Measurements from ENCODE around the gene PRSS57. TPM values are rescaled to one million over a fixed set of nuclear protein-coding genes. Genes with fewer than 3 reads are reported as not detected.

PRSS57 gene
- total and polyA plus RNA-seq, 2 experiments from 2014 or later = not detected

DNA sequence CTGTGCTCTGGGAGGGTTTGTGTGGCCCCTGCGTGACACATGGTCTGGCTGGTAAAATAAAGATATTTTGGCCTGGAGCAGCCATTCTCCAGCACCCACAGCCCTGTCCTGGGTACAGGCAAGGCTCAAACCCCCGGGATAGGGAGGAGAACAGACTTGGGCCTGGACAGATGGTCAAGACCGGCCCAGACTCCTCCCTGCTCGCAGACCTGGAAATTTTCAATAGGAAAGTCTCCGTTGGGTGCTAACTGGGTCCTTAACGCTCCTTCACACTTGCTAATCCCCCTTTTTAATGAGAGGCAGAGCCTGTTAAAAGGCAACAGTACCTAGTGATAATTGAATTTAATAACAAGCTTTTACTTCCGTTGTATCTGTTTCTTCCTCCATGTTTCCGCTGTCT, 16.0 kb upstream of the PRSS57 start:
- Histone ChIP-seq H3K4me3 (no peak overlapping the region), H3K27me3 (no peaks in the 10 kb centered on the region), H3K4me1 (ENCODE audit: low read depth) (no peaks in the 10 kb centered on the region), H3K9me3 (ENCODE audit: low read depth) (no peaks in the 10 kb centered on the region), H3K36me3 (no peaks in the 10 kb centered on the region), H3K27ac (no peak overlapping the region)
- TF ChIP-seq, protein P1, sequence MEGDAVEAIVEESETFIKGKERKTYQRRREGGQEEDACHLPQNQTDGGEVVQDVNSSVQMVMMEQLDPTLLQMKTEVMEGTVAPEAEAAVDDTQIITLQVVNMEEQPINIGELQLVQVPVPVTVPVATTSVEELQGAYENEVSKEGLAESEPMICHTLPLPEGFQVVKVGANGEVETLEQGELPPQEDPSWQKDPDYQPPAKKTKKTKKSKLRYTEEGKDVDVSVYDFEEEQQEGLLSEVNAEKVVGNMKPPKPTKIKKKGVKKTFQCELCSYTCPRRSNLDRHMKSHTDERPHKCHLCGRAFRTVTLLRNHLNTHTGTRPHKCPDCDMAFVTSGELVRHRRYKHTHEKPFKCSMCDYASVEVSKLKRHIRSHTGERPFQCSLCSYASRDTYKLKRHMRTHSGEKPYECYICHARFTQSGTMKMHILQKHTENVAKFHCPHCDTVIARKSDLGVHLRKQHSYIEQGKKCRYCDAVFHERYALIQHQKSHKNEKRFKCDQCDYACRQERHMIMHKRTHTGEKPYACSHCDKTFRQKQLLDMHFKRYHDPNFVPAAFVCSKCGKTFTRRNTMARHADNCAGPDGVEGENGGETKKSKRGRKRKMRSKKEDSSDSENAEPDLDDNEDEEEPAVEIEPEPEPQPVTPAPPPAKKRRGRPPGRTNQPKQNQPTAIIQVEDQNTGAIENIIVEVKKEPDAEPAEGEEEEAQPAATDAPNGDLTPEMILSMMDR (IDR thresholded peaks at IDR 0.05; ENCODE audit: low read depth, low read length) = no peak
- no peak for DNase-seq (ENCODE audit: low read depth in 1 of 2, low spot score in 1 of 2)

DNA sequence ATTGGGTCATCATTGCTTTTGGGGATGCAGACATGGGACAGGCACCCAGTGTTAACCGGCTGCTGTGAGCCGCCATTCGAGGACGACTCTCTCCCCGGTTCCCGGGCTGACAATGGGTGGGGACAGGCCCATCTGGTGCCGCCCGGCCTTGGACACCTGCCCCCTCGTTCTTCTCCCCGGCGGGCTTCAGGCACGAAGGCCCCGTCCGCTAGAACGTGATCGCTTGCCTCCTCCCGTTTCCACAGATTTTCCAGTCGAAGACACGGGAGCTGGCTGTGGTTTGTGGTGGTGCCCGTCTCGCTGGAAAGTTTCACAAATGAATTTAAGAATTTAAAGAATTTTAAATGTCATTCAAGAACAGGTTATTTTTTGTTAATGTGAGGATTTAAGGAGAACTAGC, 15.5 kb upstream of the PRSS57 start:
- Histone ChIP-seq H3K27ac (no peak overlapping the region), H3K4me3 (no peak overlapping the region), H3K4me1 (ENCODE audit: low read depth) (no peaks in the 10 kb centered on the region), H3K27me3 (no peaks in the 10 kb centered on the region), H3K9me3 (ENCODE audit: low read depth) (no peaks in the 10 kb centered on the region), H3K36me3 (no peaks in the 10 kb centered on the region)
- TF ChIP-seq, protein P1 (IDR thresholded peaks at IDR 0.05; ENCODE audit: low read depth, low read length) = no peak
- no peak for DNase-seq (ENCODE audit: low read depth in 1 of 2, low spot score in 1 of 2)

DNA sequence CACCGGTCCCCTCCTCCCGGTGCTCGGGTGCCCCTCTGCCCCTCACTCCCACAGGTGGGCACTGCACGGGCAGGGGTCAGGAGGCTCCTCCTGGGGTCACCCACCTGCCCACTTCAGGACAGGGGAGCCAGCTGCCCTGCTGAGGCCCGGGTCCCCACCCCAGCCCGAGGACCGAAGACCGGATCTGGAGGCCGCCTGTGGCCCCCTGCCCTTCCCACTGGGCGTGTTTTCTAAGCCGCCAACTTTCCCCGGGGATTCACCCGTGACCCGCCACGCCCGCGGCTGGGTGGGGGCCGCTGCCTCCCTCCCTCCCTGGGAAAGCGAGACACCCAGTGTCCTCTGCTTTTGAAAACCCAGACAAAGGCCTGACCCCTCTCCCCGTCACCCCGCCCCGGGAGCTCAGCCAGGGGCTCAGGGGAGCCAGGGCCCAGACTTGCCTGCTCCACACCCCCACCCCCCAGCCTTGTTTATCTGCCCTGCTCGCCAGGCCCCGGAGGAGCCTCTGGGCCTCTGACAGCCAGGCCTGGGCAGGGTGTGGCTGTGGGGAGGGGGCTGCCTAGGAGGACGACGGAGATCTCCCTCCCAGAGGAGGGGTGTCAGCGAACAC, 14.8 kb upstream of the PRSS57 start:
- no peak for DNase-seq (ENCODE audit: low read depth in 1 of 2, low spot score in 1 of 2)
- H3K27ac ChIP-seq = no peak overlapping the region
- H3K4me3 ChIP-seq = peak overlapping the region; percentile 98
- no peaks in the 10 kb centered on the region for H3K4me1 ChIP-seq (ENCODE audit: low read depth)
- no peaks in the 10 kb centered on the region for H3K36me3 ChIP-seq
- no peaks in the 10 kb centered on the region for H3K27me3 ChIP-seq
- no peaks in the 10 kb centered on the region for H3K9me3 ChIP-seq (ENCODE audit: low read depth)
- TF ChIP-seq, protein P1 (IDR thresholded peaks at IDR 0.05; ENCODE audit: low read depth, low read length) = no peak

DNA sequence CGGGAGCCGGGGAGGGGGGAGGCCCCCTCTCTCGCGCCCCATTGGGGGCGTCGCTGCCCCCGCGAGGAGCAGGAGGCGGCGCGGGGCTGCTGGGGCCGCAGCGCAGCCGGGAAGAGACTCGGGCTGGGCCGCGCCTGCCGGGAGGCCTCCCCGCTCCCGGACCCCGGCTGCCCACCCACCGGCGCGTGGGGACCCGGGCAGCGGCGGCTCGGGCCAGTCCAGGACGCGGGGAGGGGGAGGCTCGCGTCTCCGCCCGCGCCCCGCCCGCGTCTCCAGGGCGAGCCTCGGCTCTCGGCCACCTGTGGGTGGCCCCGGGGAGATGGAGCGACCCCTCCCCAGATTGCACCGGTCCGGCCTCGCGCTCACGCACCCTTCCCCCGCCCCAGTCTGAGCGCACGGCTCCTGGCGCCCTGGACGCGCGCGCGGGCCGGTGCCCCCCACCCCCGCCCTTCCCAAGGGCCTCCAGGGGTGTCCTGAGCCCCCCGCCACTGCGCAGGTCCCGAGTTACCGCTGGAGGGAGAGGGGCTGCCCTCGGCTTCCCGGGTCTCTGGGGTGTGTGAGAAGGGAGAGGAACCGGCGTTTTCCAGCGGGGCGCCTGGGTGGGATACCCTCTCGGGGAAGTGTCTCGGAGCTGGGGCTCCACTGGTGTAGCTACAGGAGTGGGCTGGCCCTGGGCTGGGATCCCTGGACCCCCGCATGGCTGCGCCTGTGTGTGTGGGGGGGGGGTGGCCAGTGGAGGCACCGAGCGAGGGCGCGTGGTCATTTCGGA, 14.1 kb upstream of the PRSS57 start:
- peak overlapping the region; percentile 98 for H3K4me3 ChIP-seq
- H3K27ac ChIP-seq = no peak overlapping the region
- H3K27me3 ChIP-seq = no peaks in the 10 kb centered on the region
- TF ChIP-seq, protein P1 (IDR thresholded peaks at IDR 0.05; ENCODE audit: low read depth, low read length) = no peak
- no peaks in the 10 kb centered on the region for H3K9me3 ChIP-seq (ENCODE audit: low read depth)
- H3K4me1 ChIP-seq (ENCODE audit: low read depth) = no peaks in the 10 kb centered on the region
- H3K36me3 ChIP-seq = no peaks in the 10 kb centered on the region
- peak in 1 of 2 donors; percentile 45 for DNase-seq (ENCODE audit: low read depth in 1 of 2, low spot score in 1 of 2)

DNA sequence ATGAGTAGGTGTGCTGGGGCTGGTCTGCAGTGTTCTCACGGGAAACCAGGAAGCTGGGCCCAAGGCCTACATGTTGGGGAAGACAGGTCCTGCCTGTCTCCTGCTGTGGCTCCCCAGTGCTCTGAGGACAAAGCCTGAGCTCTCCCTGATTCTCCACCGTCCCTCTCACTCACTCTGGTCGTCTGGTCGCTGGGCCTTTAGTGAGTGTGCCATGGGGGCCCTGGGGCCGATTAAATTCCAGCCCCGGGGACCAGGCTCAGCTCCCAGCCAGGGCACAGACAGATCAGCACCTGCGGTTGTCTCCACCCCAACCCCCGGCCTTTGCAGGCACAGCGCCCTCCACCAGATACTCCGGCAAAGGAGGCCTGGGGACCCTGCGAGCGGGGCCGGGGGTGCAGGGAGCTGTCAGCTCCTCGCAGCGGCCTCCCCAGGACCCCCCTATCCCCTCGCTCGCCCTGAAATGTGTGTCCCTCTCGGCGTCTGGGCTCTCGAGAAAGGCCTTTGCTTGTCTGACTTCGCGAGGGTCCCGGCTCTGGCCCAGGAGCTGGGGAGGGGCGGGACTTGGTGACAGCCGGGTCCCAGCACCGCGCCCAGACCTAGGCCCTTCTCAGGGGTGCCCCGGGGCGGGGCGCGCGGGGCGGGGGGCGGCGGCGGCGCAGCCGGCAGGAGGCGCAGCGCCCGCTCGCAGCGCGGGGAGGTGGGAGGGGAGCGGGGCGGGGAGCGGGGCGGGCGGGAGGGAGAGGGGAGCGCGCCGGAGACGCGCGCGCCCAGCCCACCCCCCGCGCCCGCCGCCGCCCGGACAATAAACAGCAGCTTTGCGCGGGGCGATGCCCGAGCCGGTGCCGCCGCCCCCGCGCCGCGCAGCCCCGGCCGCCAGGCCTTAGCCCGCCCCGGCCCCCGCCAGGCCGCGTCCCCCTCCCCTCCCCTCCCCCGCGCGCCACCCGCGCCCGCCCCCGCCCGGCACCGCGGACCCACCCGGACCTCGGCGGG, 13.2 kb upstream of the PRSS57 start, which contains the start of gene PALM:
Gene PALM, plus strand, starts transcription at position 782 of the 990 bp plus-strand sequence. CDS start 212 bp downstream, outside the sequence.
- Histone ChIP-seq H3K4me1 (ENCODE audit: low read depth) (no peaks in the 10 kb centered on the region), H3K9me3 (ENCODE audit: low read depth) (no peaks in the 10 kb centered on the region), H3K27me3 (no peaks in the 10 kb centered on the region), H3K4me3 (peak within 1 kb of the TSS; percentile 98), H3K27ac (peak within 1 kb of the TSS; percentile 75), H3K36me3 (no peaks in the 10 kb centered on the region)
- TF ChIP-seq, protein P1 (IDR thresholded peaks at IDR 0.05; ENCODE audit: low read depth, low read length) = no peak
- DNase-seq (ENCODE audit: low read depth in 1 of 2, low spot score in 1 of 2) = peak; percentile 38 to 81
